DMS114 treated with DMSO at 0.1 percent for 48 hours (cell line): Measurements from ENCODE around the gene ZBED1.
"Not testable (repeated sequence)": the region's sequence is repeated elsewhere in the genome, so short reads cannot be mapped to it uniquely, and the experiment has no call there.

Experiments
- DNase-seq: peaks from one replicate; lab custom pipeline; 2025; ENCODE audit not compliant: unreplicated experiment; lab: John Stamatoyannopoulos, UW

The ZBED1 gene

GRCh38 chrX:2498781-2499302, 1.9 kb downstream of the ZBED1 start:
- no peak for DNase-seq

DNA sequence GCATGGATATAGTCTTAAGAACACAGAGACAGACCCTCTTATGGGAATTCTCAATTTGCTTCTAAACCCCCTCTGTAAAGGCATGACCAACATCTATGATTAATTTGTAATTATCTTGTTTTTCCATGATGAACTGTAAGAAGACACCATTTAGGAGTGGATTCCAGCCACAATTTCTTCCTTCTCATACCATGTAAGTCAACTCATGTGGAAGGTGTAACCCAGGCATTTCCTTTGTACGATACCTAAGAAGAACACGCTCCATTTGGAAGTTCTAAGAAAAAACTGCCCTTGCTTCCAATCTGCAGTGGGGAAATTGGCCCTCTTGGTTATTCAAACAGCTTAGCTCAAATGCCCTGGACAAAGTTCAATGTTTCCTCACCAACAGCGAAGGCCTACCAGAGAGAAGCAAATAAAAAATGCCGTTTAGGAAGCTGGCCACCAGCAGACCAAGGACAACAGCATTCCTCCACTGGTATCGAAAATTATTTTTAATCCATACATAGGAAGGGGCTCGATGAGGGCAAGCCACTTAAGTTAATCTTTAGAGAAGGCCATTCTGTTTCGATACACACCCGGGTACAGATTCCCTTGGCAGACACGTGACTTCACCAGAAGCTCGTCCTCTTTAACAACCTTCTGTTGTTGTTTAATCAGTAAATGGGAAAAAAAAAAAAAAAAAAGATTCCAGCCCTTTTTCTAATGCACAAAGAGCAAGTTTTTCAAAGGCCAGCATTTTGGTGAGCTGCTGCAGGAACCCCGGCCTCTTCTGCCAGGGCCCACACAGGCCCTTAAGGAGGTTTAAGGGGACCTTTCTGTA, 2.6 kb downstream of the ZBED1 start:
- DNase-seq = no peak

- no peak for DNase-seq
Observed at GRCh38 chrX:2495595-2495994, 5.2 kb downstream of the ZBED1 start.

GRCh38 chrX:2492531-2493218, 8.1 kb downstream of the ZBED1 start:
- no peak for DNase-seq

DNA sequence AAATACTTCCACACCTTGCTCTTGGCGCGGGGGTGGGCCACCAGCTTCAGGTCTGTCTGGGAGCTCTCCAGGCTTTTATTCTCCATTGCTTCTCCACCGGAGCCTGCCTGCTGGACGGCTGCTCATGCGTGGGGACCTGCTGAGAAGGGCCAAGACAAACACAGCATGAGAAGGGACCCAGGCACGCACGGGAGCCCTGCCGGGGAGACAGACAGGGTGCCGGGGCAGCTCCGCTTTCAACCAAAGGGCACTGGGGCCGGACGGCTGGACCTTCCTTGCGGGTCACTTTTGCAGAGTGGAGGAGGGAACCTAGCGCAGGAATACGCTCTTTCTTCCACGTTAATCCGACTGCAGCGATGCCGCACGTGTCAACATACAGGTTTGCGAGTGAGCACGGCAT, 10.1 kb downstream of the ZBED1 start:
- DNase-seq = no peak

- no peak for DNase-seq
Observed at GRCh38 chrX:2489446-2490445, 11.0 kb downstream of the ZBED1 start.

DNA sequence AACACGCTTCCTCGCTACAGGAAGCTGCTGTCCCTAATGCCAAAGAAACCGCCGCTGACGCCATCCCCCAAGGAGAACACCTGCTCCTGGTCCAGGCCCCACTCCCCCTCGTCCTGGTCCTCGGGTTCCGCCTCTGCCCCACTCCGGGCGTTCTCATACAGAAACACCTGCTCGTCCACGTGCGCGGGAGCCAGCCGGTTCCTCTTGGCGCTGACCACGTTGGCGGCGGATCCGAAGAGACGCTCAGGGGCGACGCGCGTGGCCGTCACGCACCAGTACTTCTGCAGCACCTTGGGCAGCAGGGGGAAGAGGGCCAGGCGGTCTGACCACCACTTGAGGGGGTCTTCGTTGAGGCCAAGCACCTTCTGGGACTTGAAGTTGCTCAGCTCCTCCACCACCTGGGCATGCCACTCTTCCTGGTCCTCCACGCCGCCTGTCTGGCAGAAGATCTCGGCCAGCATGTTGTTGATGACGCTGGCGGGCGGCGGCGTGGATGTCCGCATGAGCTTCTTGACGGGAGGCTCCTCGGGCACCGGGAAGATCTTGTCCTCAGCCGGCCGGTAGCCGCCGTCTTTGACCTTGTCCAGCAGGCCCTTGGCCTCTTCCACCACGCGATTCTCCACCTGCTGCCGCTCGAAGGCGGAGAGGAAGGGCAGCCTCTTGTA, 12.0 kb downstream of the ZBED1 start:
- DNase-seq = no peak

DNA sequence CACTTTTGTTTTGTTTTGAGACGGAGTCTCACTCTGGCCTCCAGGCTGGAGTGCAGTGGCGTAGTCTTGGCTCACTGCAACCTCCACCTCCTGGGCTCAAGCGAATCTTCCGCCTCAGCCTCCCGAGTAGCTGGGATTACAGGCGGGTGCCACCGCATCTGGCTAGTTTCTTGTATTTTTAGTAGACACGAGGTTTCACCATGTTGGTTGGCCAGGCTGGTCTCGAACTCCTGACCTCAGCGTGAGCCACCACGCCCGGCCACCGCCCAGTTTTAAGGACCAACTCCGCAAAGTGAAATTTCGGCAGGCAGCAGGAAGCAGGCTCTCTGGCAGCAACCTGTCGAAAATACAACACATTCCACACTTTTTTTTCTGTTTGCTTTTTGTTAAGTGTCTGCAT, 13.4 kb downstream of the ZBED1 start:
- DNase-seq = no peak

- DNase-seq = no peak
Observed at GRCh38 chrX:2486476-2487133, 14.2 kb downstream of the ZBED1 start.

GRCh38 chrX:2485789-2486345, 14.9 kb downstream of the ZBED1 start:
- DNase-seq = no peak

DNA sequence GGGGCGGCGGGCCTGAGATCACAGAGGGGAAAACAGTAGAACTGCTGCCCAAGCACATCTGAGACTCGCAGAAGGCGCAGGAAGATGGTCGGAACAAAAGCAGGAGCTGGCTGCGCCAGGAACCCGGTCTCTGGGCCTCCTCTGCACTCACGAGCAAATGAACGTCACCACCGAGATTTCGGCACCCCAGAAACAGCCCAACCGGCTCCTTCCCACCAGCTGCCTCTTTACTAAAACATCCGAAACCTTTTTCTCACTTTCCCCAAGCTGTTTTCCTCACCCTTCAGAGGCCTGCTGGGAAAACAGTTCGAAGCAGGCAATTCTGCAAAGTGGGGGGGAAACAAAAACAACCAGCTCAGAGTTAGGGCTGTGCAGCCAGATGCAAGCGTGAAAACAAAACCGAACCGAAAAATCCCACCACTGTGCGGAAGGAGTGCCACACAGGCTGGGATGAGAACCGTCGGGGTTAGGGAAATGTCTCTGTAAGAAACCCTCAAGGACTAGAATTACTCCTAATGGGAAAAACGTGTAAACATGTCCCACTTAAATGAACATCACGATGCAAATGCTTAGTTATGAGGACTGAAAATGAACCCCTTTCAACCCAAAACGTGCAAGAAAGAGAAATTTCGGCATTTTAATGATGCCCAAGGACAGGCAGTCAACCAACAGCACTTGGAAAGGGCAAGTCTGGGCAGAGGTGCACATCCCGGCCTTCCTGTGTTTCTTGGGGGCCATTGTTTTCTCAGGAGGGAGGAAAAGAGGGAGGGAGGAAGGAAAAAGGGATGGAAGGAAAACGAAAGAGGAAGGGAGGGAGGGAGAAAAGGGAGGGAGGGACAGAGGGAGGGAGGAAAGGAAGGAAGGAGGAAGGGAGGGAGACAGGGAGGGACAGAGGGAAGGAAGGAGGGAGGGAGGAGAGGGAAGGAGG, 15.8 kb downstream of the ZBED1 start:
- DNase-seq = no peak

DNA sequence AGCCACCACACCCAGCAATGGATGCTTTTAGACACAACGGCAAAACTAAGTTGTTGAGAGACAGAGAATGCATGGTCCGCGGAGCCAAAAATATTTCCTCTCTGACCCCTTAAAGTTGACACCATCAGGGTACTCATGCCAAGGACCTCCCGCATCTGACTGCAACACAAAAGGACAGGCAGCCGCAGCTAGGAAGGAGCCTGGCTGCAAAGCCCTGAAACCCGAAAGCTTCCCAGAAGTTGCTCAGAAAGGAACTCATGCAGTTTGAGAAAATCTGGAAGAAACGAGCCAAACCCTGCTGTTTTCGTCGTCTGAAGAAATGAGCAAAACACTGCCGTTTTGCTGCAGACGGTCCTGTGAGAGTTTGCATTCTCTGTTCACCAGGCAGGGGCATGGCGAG, 16.5 kb downstream of the ZBED1 start:
- DNase-seq = no peak

GRCh38 chrX:2483398-2484060, 17.2 kb downstream of the ZBED1 start:
- DNase-seq = no peak

DNA sequence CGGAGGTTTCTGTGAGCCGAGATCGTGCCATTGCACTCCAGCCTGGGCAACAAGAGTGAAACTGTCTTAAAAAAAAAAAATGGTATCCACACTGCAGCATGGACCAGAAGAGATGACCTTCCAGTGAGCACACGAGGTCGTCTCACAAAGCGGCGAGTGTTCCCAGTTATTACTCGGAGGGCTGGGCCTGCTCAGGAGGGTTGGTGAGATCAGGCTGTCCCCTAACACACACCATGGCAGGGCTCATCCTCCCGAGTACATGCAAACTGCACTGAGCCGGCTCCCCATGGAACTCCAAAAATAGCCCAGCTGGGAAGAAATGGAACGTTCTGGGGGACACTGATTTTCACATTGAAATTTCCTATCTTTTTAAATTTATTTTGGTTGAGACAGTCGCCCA, 19.2 kb downstream of the ZBED1 start:
- not testable (repeated sequence) for DNase-seq

GRCh38 chrX:2479982-2480381, 20.8 kb downstream of the ZBED1 start:
- not testable (repeated sequence) for DNase-seq

DNA sequence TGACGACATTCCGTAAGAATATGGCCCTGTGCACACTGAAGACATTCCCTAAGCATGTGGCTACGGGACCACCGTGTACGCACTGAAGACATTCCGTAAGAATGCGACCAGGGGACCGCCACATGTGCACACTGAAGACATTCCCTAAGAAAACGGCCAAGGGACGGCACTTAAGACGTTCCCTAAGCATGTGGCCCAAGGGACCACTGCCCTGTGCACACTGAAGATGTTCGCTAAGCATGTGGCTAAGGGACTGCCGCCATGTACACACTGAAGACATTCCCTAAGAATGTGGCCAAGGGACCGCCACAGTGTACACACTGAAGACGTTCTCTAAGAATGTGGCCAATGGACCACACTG, 21.4 kb downstream of the ZBED1 start:
- no peak for DNase-seq

GRCh38 chrX:2478546-2479419, 22.0 kb downstream of the ZBED1 start:
- no peak for DNase-seq
